ENCODE measurements around the gene STXBP6. TPM values are rescaled to one million over a fixed set of nuclear protein-coding genes. Genes with fewer than 3 reads are reported as not detected.

STXBP6 gene
- total RNA-seq, 1 experiment from 2014 or later: 0.27 TPM

DNA sequence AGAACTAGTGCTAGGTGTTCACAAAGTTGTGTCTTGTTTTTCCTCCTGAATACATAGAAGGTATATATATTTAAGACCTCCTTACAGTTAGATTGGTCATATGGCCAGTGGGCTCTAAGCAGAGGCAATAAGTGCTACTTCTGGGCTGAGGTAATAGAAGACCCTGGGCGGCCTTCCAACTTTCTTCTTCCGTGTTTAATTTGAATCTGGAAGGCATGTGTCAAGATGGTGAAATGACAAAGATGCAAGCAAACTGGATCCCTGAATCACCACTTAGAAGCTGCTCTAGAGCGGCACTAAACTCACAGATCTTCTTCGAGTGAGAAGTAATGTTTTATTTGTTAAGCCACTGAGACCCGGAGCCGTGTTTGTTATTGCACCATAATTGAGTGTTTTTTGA lies 215.0 kb downstream of the STXBP6 start:
- RAD21 ChIA-PET (ENCODE audit: low non-redundant PET in 1 of 2, low total read pairs in 2 of 2, uncharacterized antibody in 2 of 2, unreplicated experiment in 2 of 2): no interaction called here

DNA sequence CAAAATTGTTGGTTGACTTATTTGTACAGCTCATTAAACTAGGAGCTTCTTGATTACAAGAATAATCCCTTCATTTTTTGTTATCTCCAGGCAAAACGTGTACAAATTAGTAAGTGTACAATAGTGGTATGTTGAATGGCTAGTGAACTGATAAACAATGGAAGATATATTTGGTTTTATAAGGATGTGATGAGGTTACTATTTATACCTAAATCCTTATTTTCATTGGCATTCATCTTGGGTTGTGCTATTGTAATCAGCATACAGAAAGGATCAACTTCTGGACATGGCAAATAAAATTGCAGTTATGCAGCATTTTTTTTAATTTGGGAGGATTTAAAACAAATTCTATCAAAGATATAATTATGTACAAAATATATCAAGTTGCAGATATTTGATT lies 216.6 kb downstream of the STXBP6 start:
- RAD21 ChIA-PET (ENCODE audit: low non-redundant PET in 1 of 2, low total read pairs in 2 of 2, uncharacterized antibody in 2 of 2, unreplicated experiment in 2 of 2): no interaction called here
- H3K9ac ChIP-seq (ENCODE audit: low read length): no peak overlapping the region
- TF ChIP-seq EZH2 (IDR thresholded peaks at IDR 0.05): no peak
- no peak for TF ChIP-seq CEBPB (IDR thresholded peaks at IDR 0.05; ENCODE audit: low read depth)
- TF ChIP-seq ZFX (IDR thresholded peaks at IDR 0.05): no peak
- TF ChIP-seq, protein P1, sequence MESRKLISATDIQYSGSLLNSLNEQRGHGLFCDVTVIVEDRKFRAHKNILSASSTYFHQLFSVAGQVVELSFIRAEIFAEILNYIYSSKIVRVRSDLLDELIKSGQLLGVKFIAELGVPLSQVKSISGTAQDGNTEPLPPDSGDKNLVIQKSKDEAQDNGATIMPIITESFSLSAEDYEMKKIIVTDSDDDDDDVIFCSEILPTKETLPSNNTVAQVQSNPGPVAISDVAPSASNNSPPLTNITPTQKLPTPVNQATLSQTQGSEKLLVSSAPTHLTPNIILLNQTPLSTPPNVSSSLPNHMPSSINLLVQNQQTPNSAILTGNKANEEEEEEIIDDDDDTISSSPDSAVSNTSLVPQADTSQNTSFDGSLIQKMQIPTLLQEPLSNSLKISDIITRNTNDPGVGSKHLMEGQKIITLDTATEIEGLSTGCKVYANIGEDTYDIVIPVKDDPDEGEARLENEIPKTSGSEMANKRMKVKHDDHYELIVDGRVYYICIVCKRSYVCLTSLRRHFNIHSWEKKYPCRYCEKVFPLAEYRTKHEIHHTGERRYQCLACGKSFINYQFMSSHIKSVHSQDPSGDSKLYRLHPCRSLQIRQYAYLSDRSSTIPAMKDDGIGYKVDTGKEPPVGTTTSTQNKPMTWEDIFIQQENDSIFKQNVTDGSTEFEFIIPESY (IDR thresholded peaks at IDR 0.05; ENCODE audit: extremely low read depth, insufficient replicate concordance, low read length): no peak
- TF ChIP-seq ELF1 (IDR thresholded peaks at IDR 0.05; ENCODE audit: borderline replicate concordance, low read depth): no peak
- TF ChIP-seq, protein P2, sequence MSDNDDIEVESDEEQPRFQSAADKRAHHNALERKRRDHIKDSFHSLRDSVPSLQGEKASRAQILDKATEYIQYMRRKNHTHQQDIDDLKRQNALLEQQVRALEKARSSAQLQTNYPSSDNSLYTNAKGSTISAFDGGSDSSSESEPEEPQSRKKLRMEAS (IDR thresholded peaks at IDR 0.05): no peak
- no peak for TF ChIP-seq SRF (IDR thresholded peaks at IDR 0.05; ENCODE audit: low read depth)
- no peak for TF ChIP-seq ZNF274 (IDR thresholded peaks at IDR 0.05; ENCODE audit: low read depth, low read length)
- TF ChIP-seq SIN3A (IDR thresholded peaks at IDR 0.05; ENCODE audit: low read depth): no peak
- TF ChIP-seq TCF7L2 (IDR thresholded peaks at IDR 0.05; ENCODE audit: borderline replicate concordance, extremely low read depth, insufficient read depth, insufficient read length): no peak
- TF ChIP-seq, protein P3, sequence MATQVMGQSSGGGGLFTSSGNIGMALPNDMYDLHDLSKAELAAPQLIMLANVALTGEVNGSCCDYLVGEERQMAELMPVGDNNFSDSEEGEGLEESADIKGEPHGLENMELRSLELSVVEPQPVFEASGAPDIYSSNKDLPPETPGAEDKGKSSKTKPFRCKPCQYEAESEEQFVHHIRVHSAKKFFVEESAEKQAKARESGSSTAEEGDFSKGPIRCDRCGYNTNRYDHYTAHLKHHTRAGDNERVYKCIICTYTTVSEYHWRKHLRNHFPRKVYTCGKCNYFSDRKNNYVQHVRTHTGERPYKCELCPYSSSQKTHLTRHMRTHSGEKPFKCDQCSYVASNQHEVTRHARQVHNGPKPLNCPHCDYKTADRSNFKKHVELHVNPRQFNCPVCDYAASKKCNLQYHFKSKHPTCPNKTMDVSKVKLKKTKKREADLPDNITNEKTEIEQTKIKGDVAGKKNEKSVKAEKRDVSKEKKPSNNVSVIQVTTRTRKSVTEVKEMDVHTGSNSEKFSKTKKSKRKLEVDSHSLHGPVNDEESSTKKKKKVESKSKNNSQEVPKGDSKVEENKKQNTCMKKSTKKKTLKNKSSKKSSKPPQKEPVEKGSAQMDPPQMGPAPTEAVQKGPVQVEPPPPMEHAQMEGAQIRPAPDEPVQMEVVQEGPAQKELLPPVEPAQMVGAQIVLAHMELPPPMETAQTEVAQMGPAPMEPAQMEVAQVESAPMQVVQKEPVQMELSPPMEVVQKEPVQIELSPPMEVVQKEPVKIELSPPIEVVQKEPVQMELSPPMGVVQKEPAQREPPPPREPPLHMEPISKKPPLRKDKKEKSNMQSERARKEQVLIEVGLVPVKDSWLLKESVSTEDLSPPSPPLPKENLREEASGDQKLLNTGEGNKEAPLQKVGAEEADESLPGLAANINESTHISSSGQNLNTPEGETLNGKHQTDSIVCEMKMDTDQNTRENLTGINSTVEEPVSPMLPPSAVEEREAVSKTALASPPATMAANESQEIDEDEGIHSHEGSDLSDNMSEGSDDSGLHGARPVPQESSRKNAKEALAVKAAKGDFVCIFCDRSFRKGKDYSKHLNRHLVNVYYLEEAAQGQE (IDR thresholded peaks at IDR 0.05; ENCODE audit: low read depth): no peak
- TF ChIP-seq, protein P4, sequence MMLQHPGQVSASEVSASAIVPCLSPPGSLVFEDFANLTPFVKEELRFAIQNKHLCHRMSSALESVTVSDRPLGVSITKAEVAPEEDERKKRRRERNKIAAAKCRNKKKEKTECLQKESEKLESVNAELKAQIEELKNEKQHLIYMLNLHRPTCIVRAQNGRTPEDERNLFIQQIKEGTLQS (IDR thresholded peaks at IDR 0.05): no peak
- no peak overlapping the region for H2AFZ ChIP-seq (ENCODE audit: low read depth, low read length, poor library complexity, severe bottlenecking)
- H3K4me2 ChIP-seq (ENCODE audit: low read length): no peak overlapping the region
- no peaks in the 10 kb centered on the region for H3K27me3 ChIP-seq (ENCODE audit: insufficient read depth, low read length)
- intact Hi-C loops (cut with micrococcal nuclease): no loop called here
- peaks cover 0 to 3% of the 10 kb centered on the region in 2 experiments; a peak in 2 of 4 replicates for H3K9me3 ChIP-seq (ENCODE audit: control insufficient read depth in 1 of 2, insufficient read depth in 1 of 2, low read depth in 1 of 2, low read length in 2 of 2)
- ATAC-seq: no peak
- POLR2A ChIA-PET: no interaction called here
- H3K4me3 ChIP-seq (replicated peaks in 1 of 2; ENCODE audit: low read depth in 1 of 2, low read length in 2 of 2): no peak overlapping the region
- no peaks in the 10 kb centered on the region for H3K36me3 ChIP-seq (ENCODE audit: control insufficient read depth in 1 of 2, insufficient read depth in 2 of 2, low read length in 2 of 2)
- CTCF ChIA-PET: no interaction called here
- BruUV-seq (replicated peaks): no TSS peak
- DNase-seq (ENCODE audit: low read depth, low spot score): no peak
- H3K4me1 ChIP-seq (ENCODE audit: control insufficient read depth in 1 of 2, insufficient read depth in 2 of 2, low read length in 2 of 2): no peaks in the 10 kb centered on the region
- H3K79me2 ChIP-seq (ENCODE audit: insufficient read depth, low read length): no peaks in the 10 kb centered on the region
- H3K27ac ChIP-seq (ENCODE audit: low read depth, low read length): no peak overlapping the region
- H4K20me1 ChIP-seq (ENCODE audit: insufficient read depth): no peaks in the 10 kb centered on the region
- H3K9me2 ChIP-seq (ENCODE audit: insufficient read depth): no peaks in the 10 kb centered on the region

More for the DNA sequence above, 215.0 kb downstream of the STXBP6 start:
- intact Hi-C loops (cut with micrococcal nuclease): no loop called here
- Histone ChIP-seq H3K27ac (ENCODE audit: low read depth, low read length) (no peak overlapping the region), H3K79me2 (ENCODE audit: insufficient read depth, low read length) (no peaks in the 10 kb centered on the region), H3K36me3 (ENCODE audit: control insufficient read depth in 1 of 2, insufficient read depth in 2 of 2, low read length in 2 of 2) (no peaks in the 10 kb centered on the region), H2AFZ (ENCODE audit: low read depth, low read length, poor library complexity, severe bottlenecking) (no peak overlapping the region), H3K4me3 (replicated peaks in 1 of 2; ENCODE audit: low read depth in 1 of 2, low read length in 2 of 2) (no peak overlapping the region), H3K4me1 (ENCODE audit: control insufficient read depth in 1 of 2, insufficient read depth in 2 of 2, low read length in 2 of 2) (no peaks in the 10 kb centered on the region), H3K9ac (ENCODE audit: low read length) (no peak overlapping the region), H3K9me2 (ENCODE audit: insufficient read depth) (no peaks in the 10 kb centered on the region), H3K27me3 (ENCODE audit: insufficient read depth, low read length) (no peaks in the 10 kb centered on the region), H3K9me3 (ENCODE audit: control insufficient read depth in 1 of 2, insufficient read depth in 1 of 2, low read depth in 1 of 2, low read length in 2 of 2) (peaks cover 0 to 3% of the 10 kb centered on the region in 2 experiments; a peak in 1 of 4 replicates), H4K20me1 (ENCODE audit: insufficient read depth) (no peaks in the 10 kb centered on the region), H3K4me2 (ENCODE audit: low read length) (no peak overlapping the region)
- ATAC-seq (no peak), DNase-seq (ENCODE audit: low read depth, low spot score) (no peak)
- CTCF ChIA-PET: no interaction called here
- TF ChIP-seq, protein P2 (IDR thresholded peaks at IDR 0.05): no peak
- BruUV-seq (replicated peaks): no TSS peak
- POLR2A ChIA-PET: no interaction called here

Measured in HCT116 (cell line).